ENCODE results near the gene CLHC1.
A peak's percentile ranks its signal among the peaks of the same experiment; 100 is the strongest.

CLHC1 gene

DNA sequence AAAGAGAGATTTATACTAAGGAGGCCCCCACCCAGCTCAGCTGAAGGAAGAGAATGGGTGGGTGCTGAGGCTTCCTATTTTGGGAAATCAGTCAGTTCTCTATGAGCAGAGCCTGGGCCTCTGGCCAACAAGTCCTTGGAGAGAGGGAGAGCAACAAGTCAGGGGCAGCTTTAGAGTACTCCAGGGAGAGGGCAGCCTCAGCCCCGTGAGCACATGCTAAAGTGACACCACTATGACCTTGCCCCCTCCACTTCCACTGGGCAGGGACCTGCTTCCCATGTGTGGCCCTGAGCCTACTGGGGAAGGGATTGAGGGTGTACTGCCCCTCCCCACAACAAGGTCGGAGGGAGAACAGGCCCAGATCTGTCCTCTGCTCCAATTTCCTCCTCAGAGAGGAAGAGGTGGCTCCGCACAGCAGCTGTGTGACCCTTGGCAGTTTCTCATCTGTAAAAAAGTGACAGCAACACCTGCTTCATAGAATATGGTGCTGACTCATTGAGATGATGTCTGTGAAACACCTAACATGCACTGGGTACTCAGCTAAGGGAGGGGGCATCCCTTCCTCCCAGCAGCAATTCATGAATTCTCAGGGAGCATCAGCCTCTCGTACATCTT is 72.9 kb downstream of the CLHC1 start:
- Histone ChIP-seq H3K4me3 (ENCODE audit: low read depth, low read length, poor library complexity, severe bottlenecking) (no peak overlapping the region), H3K9me2 (ENCODE audit: low read depth, low read length) (no peaks in the 10 kb centered on the region), H2AFZ (ENCODE audit: low read length) (no peak overlapping the region), H4K20me1 (ENCODE audit: insufficient read depth, low read length) (no peaks in the 10 kb centered on the region), H3K36me3 (ENCODE audit: insufficient read depth, low read length) (no peaks in the 10 kb centered on the region), H3K4me2 (ENCODE audit: low read length) (0 out of 2 replicates have a peak overlapping the region, but pooled peaks have one; percentile 11), H3K27ac (ENCODE audit: low read depth, low read length, poor library complexity, severe bottlenecking) (no peak overlapping the region), H3K4me1 (ENCODE audit: insufficient read depth, low read length, severe bottlenecking) (peaks cover 10% of the 10 kb centered on the region), H3K9me3 (ENCODE audit: low read length) (no peaks in the 10 kb centered on the region), H3K27me3 (ENCODE audit: insufficient read depth, low read length) (no peaks in the 10 kb centered on the region), H3K79me2 (ENCODE audit: insufficient read depth, low read length) (no peaks in the 10 kb centered on the region), H3F3A (ENCODE audit: insufficient read depth, low read length) (no peaks in the 10 kb centered on the region), H3K9ac (ENCODE audit: low read length) (no peak overlapping the region)
- TF ChIP-seq, protein P1, sequence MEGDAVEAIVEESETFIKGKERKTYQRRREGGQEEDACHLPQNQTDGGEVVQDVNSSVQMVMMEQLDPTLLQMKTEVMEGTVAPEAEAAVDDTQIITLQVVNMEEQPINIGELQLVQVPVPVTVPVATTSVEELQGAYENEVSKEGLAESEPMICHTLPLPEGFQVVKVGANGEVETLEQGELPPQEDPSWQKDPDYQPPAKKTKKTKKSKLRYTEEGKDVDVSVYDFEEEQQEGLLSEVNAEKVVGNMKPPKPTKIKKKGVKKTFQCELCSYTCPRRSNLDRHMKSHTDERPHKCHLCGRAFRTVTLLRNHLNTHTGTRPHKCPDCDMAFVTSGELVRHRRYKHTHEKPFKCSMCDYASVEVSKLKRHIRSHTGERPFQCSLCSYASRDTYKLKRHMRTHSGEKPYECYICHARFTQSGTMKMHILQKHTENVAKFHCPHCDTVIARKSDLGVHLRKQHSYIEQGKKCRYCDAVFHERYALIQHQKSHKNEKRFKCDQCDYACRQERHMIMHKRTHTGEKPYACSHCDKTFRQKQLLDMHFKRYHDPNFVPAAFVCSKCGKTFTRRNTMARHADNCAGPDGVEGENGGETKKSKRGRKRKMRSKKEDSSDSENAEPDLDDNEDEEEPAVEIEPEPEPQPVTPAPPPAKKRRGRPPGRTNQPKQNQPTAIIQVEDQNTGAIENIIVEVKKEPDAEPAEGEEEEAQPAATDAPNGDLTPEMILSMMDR (IDR thresholded peaks at IDR 0.05; ENCODE audit: low read length) = no peak
- no peak for TF ChIP-seq EZH2 (IDR thresholded peaks at IDR 0.05; ENCODE audit: borderline replicate concordance, low read length)

DNA sequence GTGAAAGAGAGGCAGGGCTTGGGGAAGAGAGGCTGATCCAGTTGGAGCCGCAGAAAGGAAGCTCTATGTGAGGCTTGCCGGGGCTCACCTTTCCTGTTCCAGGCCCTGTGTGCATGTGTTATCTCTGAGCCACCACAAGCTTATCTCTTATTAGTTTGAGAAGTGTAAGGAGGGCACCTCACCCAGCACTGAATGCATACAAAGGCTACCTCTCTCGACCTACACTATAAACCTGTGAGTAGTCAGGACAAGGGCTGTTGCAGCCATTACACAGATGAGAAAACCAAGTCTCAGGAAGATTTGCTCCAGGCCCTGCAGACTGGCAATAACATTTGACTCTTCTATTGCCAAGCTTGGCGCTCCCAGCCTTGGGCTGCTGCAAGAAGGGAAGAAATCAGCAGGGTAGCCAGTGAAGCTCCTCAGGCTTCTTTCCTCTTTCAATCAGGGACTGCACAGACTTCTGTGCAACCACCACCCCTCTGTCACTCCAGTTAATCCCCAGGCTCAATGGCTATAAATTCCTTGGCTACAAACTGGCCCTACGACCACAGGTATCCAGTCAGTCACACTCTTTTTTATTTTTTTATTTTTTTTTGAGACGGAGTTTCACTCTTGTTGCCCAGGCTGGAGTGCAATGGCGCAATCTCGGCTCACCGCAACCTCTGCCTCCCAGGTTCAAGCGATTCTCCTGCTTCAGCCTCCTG is 73.8 kb downstream of the CLHC1 start:
- H4K20me1 ChIP-seq (ENCODE audit: insufficient read depth, low read length) = no peaks in the 10 kb centered on the region
- TF ChIP-seq EZH2 (IDR thresholded peaks at IDR 0.05; ENCODE audit: borderline replicate concordance, low read length) = no peak
- TF ChIP-seq, protein P1 (IDR thresholded peaks at IDR 0.05; ENCODE audit: low read length) = no peak
- H3F3A ChIP-seq (ENCODE audit: insufficient read depth, low read length) = no peaks in the 10 kb centered on the region
- H3K36me3 ChIP-seq (ENCODE audit: insufficient read depth, low read length) = no peaks in the 10 kb centered on the region
- no peak overlapping the region for H3K4me2 ChIP-seq (ENCODE audit: low read length)
- peaks cover 10% of the 10 kb centered on the region for H3K4me1 ChIP-seq (ENCODE audit: insufficient read depth, low read length, severe bottlenecking)
- H2AFZ ChIP-seq (ENCODE audit: low read length) = no peak overlapping the region
- H3K79me2 ChIP-seq (ENCODE audit: insufficient read depth, low read length) = no peaks in the 10 kb centered on the region
- H3K9me2 ChIP-seq (ENCODE audit: low read depth, low read length) = no peaks in the 10 kb centered on the region
- no peak overlapping the region for H3K27ac ChIP-seq (ENCODE audit: low read depth, low read length, poor library complexity, severe bottlenecking)
- no peaks in the 10 kb centered on the region for H3K9me3 ChIP-seq (ENCODE audit: low read length)
- H3K4me3 ChIP-seq (ENCODE audit: low read depth, low read length, poor library complexity, severe bottlenecking) = no peak overlapping the region
- H3K27me3 ChIP-seq (ENCODE audit: insufficient read depth, low read length) = no peaks in the 10 kb centered on the region
- no peak overlapping the region for H3K9ac ChIP-seq (ENCODE audit: low read length)

DNA sequence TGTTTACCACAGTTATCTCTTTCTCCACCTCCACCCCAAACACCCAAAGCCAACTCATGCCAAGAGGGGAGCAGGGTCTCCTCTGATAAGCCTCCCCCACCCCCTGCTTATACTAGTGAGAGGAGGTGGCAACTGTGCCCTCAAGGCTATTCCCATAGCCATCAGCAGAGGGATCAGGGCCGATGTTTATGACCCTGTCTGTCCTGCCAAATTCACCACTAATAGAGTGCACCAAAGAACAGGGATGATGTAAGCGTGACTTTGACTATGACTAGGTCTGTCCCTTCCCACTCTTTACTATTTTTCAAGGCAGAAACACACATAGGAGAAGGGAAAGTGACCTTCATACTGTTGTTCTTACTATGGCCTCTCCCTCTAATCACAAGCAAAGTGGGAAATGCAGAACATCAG is 74.6 kb downstream of the CLHC1 start:
- TF ChIP-seq EZH2 (IDR thresholded peaks at IDR 0.05; ENCODE audit: borderline replicate concordance, low read length) = no peak
- TF ChIP-seq, protein P1 (IDR thresholded peaks at IDR 0.05; ENCODE audit: low read length) = no peak
- Histone ChIP-seq H3K27ac (ENCODE audit: low read depth, low read length, poor library complexity, severe bottlenecking) (no peak overlapping the region), H3F3A (ENCODE audit: insufficient read depth, low read length) (no peaks in the 10 kb centered on the region), H4K20me1 (ENCODE audit: insufficient read depth, low read length) (no peaks in the 10 kb centered on the region), H3K27me3 (ENCODE audit: insufficient read depth, low read length) (no peaks in the 10 kb centered on the region), H3K36me3 (ENCODE audit: insufficient read depth, low read length) (no peaks in the 10 kb centered on the region), H3K9me2 (ENCODE audit: low read depth, low read length) (no peaks in the 10 kb centered on the region), H3K4me1 (ENCODE audit: insufficient read depth, low read length, severe bottlenecking) (peaks cover 17% of the 10 kb centered on the region), H3K79me2 (ENCODE audit: insufficient read depth, low read length) (no peaks in the 10 kb centered on the region), H3K9ac (ENCODE audit: low read length) (no peak overlapping the region), H3K9me3 (ENCODE audit: low read length) (no peaks in the 10 kb centered on the region), H3K4me3 (ENCODE audit: low read depth, low read length, poor library complexity, severe bottlenecking) (no peak overlapping the region), H3K4me2 (ENCODE audit: low read length) (no peak overlapping the region), H2AFZ (ENCODE audit: low read length) (no peak overlapping the region)

All from OCI-LY1 (cell line).